Measurements from ENCODE around the gene RBM48. TPM values are rescaled to one million over a fixed set of nuclear protein-coding genes. Genes with fewer than 3 reads are reported as not detected.

The RBM48 gene
- total and polyA plus RNA-seq, 9 of the 15 experiments (the other 6 are each of a cell fraction or from before 2014, with no cell fraction given) = 9.9 to 35.1 (median 16.3) TPM

DNA sequence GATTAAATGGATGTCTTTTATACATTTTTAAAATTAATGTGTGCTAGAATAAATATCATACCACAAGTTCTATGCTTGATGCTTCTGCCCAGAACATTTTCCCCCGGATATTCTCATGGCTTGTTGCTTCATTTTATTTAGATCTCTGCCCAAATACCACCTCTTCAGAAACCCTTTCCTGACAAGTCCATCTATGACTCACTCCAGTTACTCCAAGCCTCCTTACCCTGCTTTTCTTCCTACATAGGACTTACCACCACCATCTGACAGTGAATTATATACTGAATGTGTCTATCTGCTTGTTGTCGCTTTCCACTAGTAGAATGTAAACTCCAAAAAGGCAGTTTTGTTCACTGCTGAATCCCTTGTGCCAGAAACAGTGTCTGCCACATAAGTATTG lies 31.7 kb upstream of the RBM48 start:
- Histone ChIP-seq H3K9ac (ENCODE audit: insufficient read depth in 1 of 2, low read depth in 2 of 2, low read length in 2 of 2) (no peak overlapping the region), H3K4me3 (no peak overlapping the region), H3K27me3 (ENCODE audit: control insufficient read depth in 2 of 2, insufficient read depth in 2 of 2, low read length in 2 of 2) (no peaks in the 10 kb centered on the region), H3K9me1 (ENCODE audit: control insufficient read depth, insufficient read depth, low read length) (no peaks in the 10 kb centered on the region), H2AFZ (ENCODE audit: low read depth, low read length) (no peak overlapping the region), H3K79me2 (ENCODE audit: control insufficient read depth, insufficient read depth, low read length) (no peaks in the 10 kb centered on the region), H3K27ac (ENCODE audit: extremely low read depth, low read depth, low read length) (no peak overlapping the region), H3K36me3 (ENCODE audit: control insufficient read depth, insufficient read depth, low read length) (peaks cover 34% of the 10 kb centered on the region), H4K20me1 (replicated peaks; ENCODE audit: control insufficient read depth, insufficient read depth, low read length) (no peaks in the 10 kb centered on the region), H3K4me2 (ENCODE audit: insufficient read depth, low read length) (no peak overlapping the region), H3K9me3 (replicated peaks; ENCODE audit: control insufficient read depth, insufficient read depth, low read depth, low read length) (no peaks in the 10 kb centered on the region), H3K4me1 (replicated peaks in 1 of 2; ENCODE audit: control insufficient read depth in 2 of 2, insufficient read depth in 2 of 2, low read length in 2 of 2) (no peaks in the 10 kb centered on the region)
- 75% methylated on average over 2 of the region's 2 CpGs for WGBS (ENCODE audit: insufficient coverage, low coverage, missing lambda C conversion rate)
- in situ Hi-C loops (cut with MboI) = no loop called here
- ChIA-PET POLR2A (no interaction called here), CTCF (ENCODE audit: low intra/inter-chr PET ratio) (no interaction called here)
- no TSS peak for BruUV-seq (replicated peaks)
- DNase-seq (ENCODE audit: extremely low read depth in 1 of 4, low spot score in 3 of 4) (no peak), FAIRE-seq (no peak), ATAC-seq (no peak)
- TF ChIP-seq CCAR2 (IDR thresholded peaks at IDR 0.05; ENCODE audit: low read depth, low read length) = no peak
- intact Hi-C loops (cut with micrococcal nuclease) = no loop called here

DNA sequence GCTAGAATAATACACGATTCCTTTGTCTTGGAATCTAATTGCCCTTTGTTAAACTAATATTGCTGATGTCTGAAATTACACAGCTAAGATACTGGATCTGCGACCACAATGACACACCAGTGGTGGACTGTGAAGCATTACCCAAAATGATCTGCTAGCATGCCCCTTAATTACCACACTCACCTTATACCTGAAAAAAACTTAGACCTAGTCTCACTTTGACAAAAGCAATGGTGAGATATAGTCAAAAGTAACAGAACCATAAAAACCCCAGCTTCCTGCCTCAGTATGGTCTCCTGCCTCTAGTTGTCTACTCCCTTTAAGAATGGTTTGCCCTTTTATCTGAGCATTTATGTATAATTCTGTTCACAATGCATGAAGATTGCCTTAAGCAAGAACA lies 30.0 kb upstream of the RBM48 start:
- peaks cover 29% of the 10 kb centered on the region for H3K36me3 ChIP-seq (ENCODE audit: control insufficient read depth, insufficient read depth, low read length)
- ChIA-PET POLR2A (interaction anchor here (0.6 to 1.2 kb wide), 4 partner anchors 9 to 341 kb away, joined by 3 to 6 read pairs (median 4); partner anchors contain the start of genes PEX1 and RBM48), CTCF (ENCODE audit: low intra/inter-chr PET ratio) (no interaction called here)
- H3K9me3 ChIP-seq (replicated peaks; ENCODE audit: control insufficient read depth, insufficient read depth, low read depth, low read length) = no peaks in the 10 kb centered on the region
- FAIRE-seq (no peak), ATAC-seq (no peak), DNase-seq (ENCODE audit: extremely low read depth in 1 of 4, low spot score in 3 of 4) (no peak)
- H2AFZ ChIP-seq (ENCODE audit: low read depth, low read length) = no peak overlapping the region
- H4K20me1 ChIP-seq (replicated peaks; ENCODE audit: control insufficient read depth, insufficient read depth, low read length) = no peaks in the 10 kb centered on the region
- 57% methylated on average over 2 of the region's 2 CpGs for WGBS (ENCODE audit: insufficient coverage, low coverage, missing lambda C conversion rate)
- TF ChIP-seq MTF1 (CRISPR knock-in tag; IDR thresholded peaks at IDR 0.05; ENCODE audit: borderline replicate concordance) = no peak
- BruUV-seq (replicated peaks) = no TSS peak
- H3K4me3 ChIP-seq = no peak overlapping the region
- H3K4me1 ChIP-seq (replicated peaks in 1 of 2; ENCODE audit: control insufficient read depth in 2 of 2, insufficient read depth in 2 of 2, low read length in 2 of 2) = no peaks in the 10 kb centered on the region
- H3K79me2 ChIP-seq (ENCODE audit: control insufficient read depth, insufficient read depth, low read length) = no peaks in the 10 kb centered on the region
- no peak overlapping the region for H3K9ac ChIP-seq (ENCODE audit: insufficient read depth in 1 of 2, low read depth in 2 of 2, low read length in 2 of 2)
- H3K27me3 ChIP-seq (ENCODE audit: control insufficient read depth in 2 of 2, insufficient read depth in 2 of 2, low read length in 2 of 2) = no peaks in the 10 kb centered on the region
- no peak overlapping the region for H3K27ac ChIP-seq (ENCODE audit: extremely low read depth, low read depth, low read length)
- H3K4me2 ChIP-seq (ENCODE audit: insufficient read depth, low read length) = no peak overlapping the region
- intact Hi-C loops (cut with micrococcal nuclease) = no loop called here
- in situ Hi-C loops (cut with MboI) = no loop called here
- H3K9me1 ChIP-seq (ENCODE audit: control insufficient read depth, insufficient read depth, low read length) = no peaks in the 10 kb centered on the region
